Adrenal gland (tissue), 12 donors: ENCODE data around the gene LY6G6C. TPM values are rescaled to one million over a fixed set of nuclear protein-coding genes. Genes with fewer than 3 reads are reported as not detected.

ENCODE experiments used
- DNase-seq, 7 donors: peaks; one replicate each; pipeline ENCODE4 v3.0.0-alpha.2; 2019 to 2020
- H3K27ac ChIP-seq, 5 donors: fragments of 200-600 bp; sonication (generic) in 4 of 5; 1 replicate in 3 of 5; 2 replicates in 2 of 5; pipeline versions ENCODE4 v1.5.1 to v1.8.0; 2016 to 2020; ENCODE audit warnings: mild to moderate bottlenecking in 1 of 5
- H3K27me3 ChIP-seq: fragments of 200-600 bp; 2 replicates; pipeline ENCODE4 v1.8.0; 2021
- H3K36me3 ChIP-seq, 2 donors: fragments of 200-600 bp; replicated peaks in 1 of 2; 1 replicate in 1 of 2; 2 replicates in 1 of 2; pipeline versions ENCODE4 v1.5.1 to v1.8.0; 2018 to 2022
- H3K4me1 ChIP-seq, 2 donors: fragments of 200-600 bp; replicated peaks in 1 of 2; 1 replicate in 1 of 2; 2 replicates in 1 of 2; pipeline versions ENCODE4 v1.5.1 to v1.8.0; 2018 to 2021
- H3K4me3 ChIP-seq, 4 donors: fragments of 200-600 bp; sonication (generic) in 3 of 4; one replicate each; pipeline ENCODE4 v1.5.1; 2016 to 2018
- H3K9me3 ChIP-seq, 3 donors: fragments of 200-600 bp; sonication (generic) in 1 of 3; replicated peaks in 1 of 3; 1 replicate in 2 of 3; 2 replicates in 1 of 3; pipeline versions ENCODE4 v1.5.1 to v1.8.0; 2016 to 2021
- CTCF ChIP-seq, 6 experiments: fragments of 450-650 bp in 4 of 6; fragments of 200-600 bp in 2 of 6; sonication (generic) in 1 of 6; IDR thresholded peaks; 1 replicate in 5 of 6; 2 replicates in 1 of 6; pipeline versions ENCODE4 v1.5.1 to v1.8.0; 2016 to 2021; ENCODE audit warnings: antibody characterized with exemption in 6 of 6, mild to moderate bottlenecking in 2 of 6, moderate library complexity in 1 of 6
- POLR2A ChIP-seq, 2 donors: fragments of 450-650 bp; IDR thresholded peaks; one replicate each; pipeline ENCODE4 v1.6.1; 2017; ENCODE audit warnings: antibody characterized with exemption in 2 of 2, mild to moderate bottlenecking in 2 of 2, moderate library complexity in 1 of 2
- WGBS, 4 donors: extraction: QIAGEN DNeasy Blood & Tissue Kit in 2 of 4; methylation state at CpG; one replicate each; pipeline versions ENCODE4 v1.1.5 to v1.1.7; 2013 to 2017; 5-methylcytosine and 5-hydroxymethylcytosine counted together
- intact Hi-C, 2 donors: fragments of 100-400 bp; cut with DNase I; formaldehyde crosslinking; loops; one replicate each; pipeline versions ENCODE4 v1.14.1 to v1.15.0; 2022 to 2023
- polyA plus RNA-seq, 3 donors: library from polyadenylated mRNA; stranded (reverse); fragments of 200-250 nt in 2 of 3; fragments of 350-450 nt in 1 of 3; fragmentation: Illumina TruSeq in 1 of 3; extraction: RNeasy Lipid Tissue Mini Kit (QIAGEN cat#74804) in 1 of 3; gene quantifications; one replicate each; pipeline ENCODE4 v1.2.3, GENCODE V29; 2013 to 2014
- total RNA-seq, 9 donors: library from RNA; depleted of rRNA in 4 of 9; stranded (reverse); fragments of >200 nt in 4 of 9; fragments of 120-200 nt in 1 of 9; fragmentation: NEBNext Ultra II Directional in 1 of 9; extraction: Animal tissue kit (Norgen Biotek cat#: 25700) in 1 of 9; gene quantifications; one replicate each; pipeline versions ENCODE4 v1.1.0 to v1.2.4, GENCODE V29; 2013 to 2023
- donor health status: healthy with polysubstance abuse.
- donor health status: Bipolar disorder and iron deficiency.
- donor health status: DM: yes; HTN: yes; CAD: no.
- donor health status: DM: no; HTN: no; CAD: no.
- donor health status: DM: no; HTN: no; CAD: no.
- donor health status: DM: yes; HTN: yes; CAD: no.

LY6G6C gene
- total and polyA plus RNA-seq, 12 donors, result not detected

- no peak overlapping the region for H3K27ac ChIP-seq
These were observed 29.0 kb upstream of the LY6G6C start for GRCh38 chr6:31750411-31751022.

GRCh38 chr6:31749301-31750036 is 27.9 kb upstream of the LY6G6C start:
- intact Hi-C loops, result no loop called here
- WGBS, 4 donors, result 93 to 95% (median 94%) methylated on average over 8 of the region's 8 CpGs
- Histone ChIP-seq H3K36me3 (no peaks in the 10 kb centered on the region), H3K27ac (no peak overlapping the region), H3K9me3 (no peaks in the 10 kb centered on the region), H3K4me3 (no peak overlapping the region), H3K4me1 (no peaks in the 10 kb centered on the region), H3K27me3 (no peaks in the 10 kb centered on the region)
- no peak for DNase-seq
- no peak for TF ChIP-seq CTCF (IDR thresholded peaks at IDR 0.05)

More at GRCh38 chr6:31750411-31751022, 29.0 kb upstream of the LY6G6C start:
- DNase-seq, result no peak
- H3K4me1 ChIP-seq, result no peaks in the 10 kb centered on the region
- H3K4me3 ChIP-seq, result no peak overlapping the region
- intact Hi-C loops, result no loop called here
- WGBS, 4 donors, result 90 to 94% (median 92%) methylated on average over 7 of the region's 7 CpGs
- TF ChIP-seq POLR2A (IDR thresholded peaks at IDR 0.05) (no peak), CTCF (IDR thresholded peaks at IDR 0.05) (no peak)
- no peaks in the 10 kb centered on the region for H3K9me3 ChIP-seq
- no peaks in the 10 kb centered on the region for H3K27me3 ChIP-seq
- no peaks in the 10 kb centered on the region for H3K36me3 ChIP-seq

GRCh38 chr6:31744422-31744821 is 22.9 kb upstream of the LY6G6C start:
- peaks cover 6 to 12% of the 10 kb centered on the region in 2 donors for H3K4me1 ChIP-seq

GRCh38 chr6:31742894-31743293 is 21.3 kb upstream of the LY6G6C start:
- Histone ChIP-seq H3K4me3 (no peak overlapping the region), H3K27ac (no peak overlapping the region), H3K36me3 (no peaks in the 10 kb centered on the region), H3K9me3 (no peaks in the 10 kb centered on the region), H3K4me1 (peaks cover 10 to 24% of the 10 kb centered on the region in 2 donors), H3K27me3 (no peaks in the 10 kb centered on the region)
- TF ChIP-seq POLR2A (IDR thresholded peaks at IDR 0.05) (no peak), CTCF (IDR thresholded peaks at IDR 0.05) (no peak)
- intact Hi-C loops, result no loop called here
- WGBS, 4 donors, result 91 to 95% (median 94%) methylated on average over 3 of the region's 3 CpGs
- no peak for DNase-seq

More at GRCh38 chr6:31744422-31744821, 22.9 kb upstream of the LY6G6C start:
- intact Hi-C loops, result no loop called here
- TF ChIP-seq POLR2A (IDR thresholded peaks at IDR 0.05) (no peak), CTCF (IDR thresholded peaks at IDR 0.05) (no peak)
- Histone ChIP-seq H3K36me3 (no peaks in the 10 kb centered on the region), H3K27me3 (no peaks in the 10 kb centered on the region), H3K9me3 (no peaks in the 10 kb centered on the region), H3K4me3 (no peak overlapping the region), H3K27ac (no peak overlapping the region)
- no peak for DNase-seq
- 53 to 92% (median 72%) methylated on average over 1 of the region's 1 CpG for WGBS, 4 donors
